Measurements from ENCODE around the gene TP53I13. TPM values are rescaled to one million over a fixed set of nuclear protein-coding genes. Genes with fewer than 3 reads are reported as not detected.

Gene TP53I13
- total RNA-seq, 1 experiment from 2014 or later = 123 TPM

GRCh38 chr17:29574732-29575510, 6.4 kb downstream of the TP53I13 start:
- ATAC-seq = peak; percentile 38
- H3K27ac ChIP-seq (ENCODE audit: low read length) = no peak overlapping the region

More at GRCh38 chr17:29574732-29575510, 6.4 kb downstream of the TP53I13 start:
- TF ChIP-seq SIN3A (IDR thresholded peaks at IDR 0.05; ENCODE audit: borderline replicate concordance, insufficient read depth, low read depth, low read length) = no peak
- no peak for TF ChIP-seq CTCF (IDR thresholded peaks at IDR 0.05)
- TF ChIP-seq TCF7L2 (IDR thresholded peaks at IDR 0.05; ENCODE audit: low read depth, low read length) = no peak
- no peak for TF ChIP-seq POLR2AphosphoS5 (IDR thresholded peaks at IDR 0.05; ENCODE audit: low read depth, low read length)
- TF ChIP-seq REST (IDR thresholded peaks at IDR 0.05; ENCODE audit: insufficient read depth in 1 of 2, low read depth in 2 of 2, low read length in 1 of 2) = no peak
- H3K4me3 ChIP-seq (ENCODE audit: low read depth in 2 of 2, low read length in 2 of 2) = no peak overlapping the region
- no TSS peak for BruUV-seq (replicated peaks)
- no peak for DNase-seq (ENCODE audit: low read depth, low spot score)
- H3K27me3 ChIP-seq (ENCODE audit: control insufficient read depth, insufficient read depth, low read length) = no peaks in the 10 kb centered on the region
- H3K9me3 ChIP-seq (ENCODE audit: control insufficient read depth, insufficient read depth, low read depth, low read length) = no peaks in the 10 kb centered on the region
- H3K4me1 ChIP-seq (ENCODE audit: control insufficient read depth, insufficient read depth, low read length) = no peaks in the 10 kb centered on the region
- intact Hi-C loops (cut with micrococcal nuclease; ENCODE audit: unreplicated experiment) = no loop called here
- no peaks in the 10 kb centered on the region for H3K36me3 ChIP-seq (ENCODE audit: control insufficient read depth, insufficient read depth, low read length)
- CTCF ChIA-PET = no interaction called here
- POLR2A ChIA-PET = no interaction called here
- in situ Hi-C loops (cut with HindIII; ENCODE audit: low pct_unique_long_range_greater_than_20kb, low sequenced_read_pairs) = no loop called here

Measured in Panc1 (cell line).